ENCODE data around the gene CELSR1.

- TF ChIP-seq EZH2 (IDR thresholded peaks at IDR 0.05; ENCODE audit: insufficient read depth, low read length), result no peak
- no peak for TF ChIP-seq CTCF (IDR thresholded peaks at IDR 0.05; ENCODE audit: insufficient read depth, low read depth, low read length)
Observed at GRCh38 chr22:46368422-46368821, 169.0 kb downstream of the CELSR1 start.
